GM21825 (cell line): Measurements from ENCODE around the gene RBMS2.
"Not testable (repeated sequence)": the region's sequence is repeated elsewhere in the genome, so short reads cannot be mapped to it uniquely, and the experiment has no call there.

ENCODE experiments used
- ATAC-seq: cut with Tn5 transposase; IDR thresholded peaks from one replicate; pipeline ENCODE4 v1.9.1; 2021; ENCODE audit warnings: mild to moderate bottlenecking, moderate library complexity; ENCODE audit not compliant: unreplicated experiment

The RBMS2 gene, protein sequence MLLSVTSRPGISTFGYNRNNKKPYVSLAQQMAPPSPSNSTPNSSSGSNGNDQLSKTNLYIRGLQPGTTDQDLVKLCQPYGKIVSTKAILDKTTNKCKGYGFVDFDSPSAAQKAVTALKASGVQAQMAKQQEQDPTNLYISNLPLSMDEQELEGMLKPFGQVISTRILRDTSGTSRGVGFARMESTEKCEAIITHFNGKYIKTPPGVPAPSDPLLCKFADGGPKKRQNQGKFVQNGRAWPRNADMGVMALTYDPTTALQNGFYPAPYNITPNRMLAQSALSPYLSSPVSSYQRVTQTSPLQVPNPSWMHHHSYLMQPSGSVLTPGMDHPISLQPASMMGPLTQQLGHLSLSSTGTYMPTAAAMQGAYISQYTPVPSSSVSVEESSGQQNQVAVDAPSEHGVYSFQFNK

GRCh38 chr12:56521590-56522371, at the start of gene RBMS2:
RBMS2 (plus strand) TSS chr12:56521820; CDS start chr12:56522024, 204 bp downstream.
- no peak for ATAC-seq

- no peak for ATAC-seq
These were observed 47.2 kb upstream of the RBMS2 start for GRCh38 chr12:56474389-56474788.

DNA sequence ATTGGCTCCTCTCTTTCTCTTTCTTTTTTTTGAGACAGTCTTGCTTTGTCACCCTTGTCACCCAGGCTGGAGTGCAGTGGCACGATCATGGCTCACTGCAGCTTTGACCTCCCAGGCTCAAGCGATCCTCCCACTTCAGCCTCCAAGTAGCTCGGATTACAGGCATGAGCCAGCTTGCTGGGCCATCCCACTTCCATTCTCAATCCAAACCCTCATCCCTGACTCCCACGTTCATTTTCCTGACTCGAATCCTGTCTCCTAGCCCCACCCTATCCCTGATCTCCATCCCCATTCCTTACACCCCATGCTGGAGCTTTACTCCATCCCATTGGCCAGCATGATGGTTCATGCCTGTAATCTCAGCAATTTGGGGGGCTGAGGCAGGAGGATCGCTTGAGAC, 45.5 kb upstream of the RBMS2 start:
- no peak for ATAC-seq

DNA sequence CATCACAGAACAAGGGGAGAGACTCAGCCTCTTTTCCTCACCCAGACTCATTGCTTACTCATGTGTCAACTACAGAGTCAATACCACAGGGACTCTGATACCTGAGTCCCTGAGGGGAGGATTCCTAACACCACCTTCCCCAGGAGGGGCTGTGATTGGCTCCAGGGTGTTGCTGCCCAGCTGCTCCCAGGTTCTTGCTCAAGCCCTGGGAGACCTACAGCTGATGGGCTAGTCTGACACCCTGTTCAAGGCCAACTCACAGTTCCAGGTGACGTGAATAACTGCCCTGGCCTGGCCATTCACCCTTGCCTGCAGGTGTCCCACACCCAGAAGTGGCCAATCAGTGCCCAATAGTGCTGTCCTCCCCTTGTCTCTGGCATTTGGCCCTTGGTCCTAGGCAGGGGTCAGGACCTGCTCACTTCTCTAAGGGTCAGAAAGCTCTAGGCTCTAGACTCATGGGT, 44.6 kb upstream of the RBMS2 start:
- ATAC-seq, result no peak

DNA sequence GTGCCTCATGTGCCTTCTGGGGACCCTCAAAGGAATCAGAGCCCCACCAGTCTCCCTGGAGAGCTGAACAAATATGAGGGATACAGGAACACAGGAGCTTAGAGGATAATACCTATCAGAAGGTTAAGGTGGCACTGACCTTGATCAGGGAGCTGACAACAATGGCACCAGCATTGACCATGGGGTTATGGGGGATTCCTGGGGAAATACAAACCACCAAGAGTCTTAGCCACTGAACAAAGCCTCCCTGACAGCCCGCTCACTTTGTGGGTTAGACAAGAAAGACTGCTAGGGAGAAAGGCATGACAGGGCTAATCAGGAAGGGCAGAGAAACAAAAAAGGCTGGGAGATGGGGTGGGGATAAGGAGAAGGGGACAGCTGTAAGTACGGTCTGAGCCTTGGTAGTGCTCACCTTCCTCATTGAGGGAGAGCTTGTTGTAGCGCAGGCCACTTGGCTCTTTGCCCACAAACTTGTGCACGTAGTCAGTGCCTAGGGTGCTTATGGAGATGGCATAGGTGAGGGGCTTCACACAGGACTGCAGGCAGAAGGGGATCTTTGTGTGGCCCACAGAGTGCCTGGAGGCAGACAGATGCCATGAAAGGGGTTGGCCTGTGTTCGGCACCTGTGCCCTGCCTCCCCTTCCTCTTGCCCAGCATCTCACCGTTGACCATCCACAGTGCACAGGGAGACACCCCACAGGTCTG, 43.9 kb upstream of the RBMS2 start:
- no peak for ATAC-seq

DNA sequence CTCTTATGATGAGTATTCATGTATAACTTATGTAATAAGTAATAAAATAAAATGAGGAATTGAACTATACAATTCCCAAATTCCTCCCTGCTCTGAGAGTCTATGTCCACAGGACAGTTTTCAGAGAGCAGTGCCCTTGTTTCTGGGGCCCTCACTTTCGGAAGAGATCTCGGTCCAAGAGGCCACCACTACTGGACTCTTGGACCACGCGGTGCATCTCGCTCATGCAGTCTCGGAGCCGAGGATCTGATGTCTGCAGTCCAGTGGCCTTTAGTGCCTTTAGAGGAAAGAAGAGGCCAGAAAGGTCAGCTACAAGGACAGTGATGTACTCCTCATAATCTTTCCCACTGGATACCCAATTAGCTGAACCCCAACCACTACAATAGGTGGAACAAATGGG, 42.0 kb upstream of the RBMS2 start:
- ATAC-seq, result no peak

GRCh38 chr12:56484566-56484965, 37.1 kb upstream of the RBMS2 start:
- ATAC-seq, result no peak

DNA sequence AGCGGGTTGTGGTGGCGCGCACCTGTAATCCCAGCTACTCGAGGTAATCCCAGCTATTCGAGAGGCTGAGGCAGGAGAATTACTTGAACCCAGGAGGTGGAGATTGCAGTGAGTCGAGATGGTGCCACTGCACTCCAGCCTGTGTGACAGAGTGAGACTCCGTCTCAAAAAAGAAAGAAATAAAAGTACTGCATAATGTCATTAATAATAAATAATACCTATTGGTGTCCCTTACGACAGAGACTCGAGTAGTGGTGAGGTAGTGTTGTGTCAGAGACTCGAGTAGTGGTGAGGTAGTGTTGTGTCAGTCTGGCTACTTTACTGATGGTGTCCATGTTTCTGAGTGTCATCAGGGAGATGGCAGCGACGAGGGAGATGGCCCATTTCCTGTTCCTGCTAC, 34.9 kb upstream of the RBMS2 start:
- no peak for ATAC-seq

- no peak for ATAC-seq
These were observed 34.1 kb upstream of the RBMS2 start for GRCh38 chr12:56487448-56488040.

GRCh38 chr12:56488041-56488955, 33.3 kb upstream of the RBMS2 start, which contains the start of gene GLS2:
GLS2 (minus strand) TSS chr12:56488161; CDS start chr12:56488118, 43 bp downstream.
- peak; percentile 93 for ATAC-seq

DNA sequence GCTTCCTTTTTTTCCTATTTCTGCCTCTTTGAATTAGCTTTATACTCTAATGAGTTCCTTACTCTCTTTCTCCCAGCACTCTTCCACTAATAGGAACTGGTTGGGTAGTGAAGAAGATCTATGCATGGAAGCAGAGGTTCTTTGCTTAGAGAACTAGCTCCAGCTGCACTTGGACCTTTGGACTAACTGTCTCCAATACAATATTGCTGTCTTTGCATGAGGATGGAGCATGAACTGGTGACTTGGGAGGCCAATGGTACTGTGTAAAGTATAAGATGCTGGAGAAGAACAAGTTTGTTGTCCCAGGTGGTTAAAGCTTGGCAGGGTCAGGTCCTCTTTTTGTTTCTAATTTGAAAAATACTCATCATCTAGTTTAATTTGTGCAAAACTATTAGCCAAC, 31.3 kb upstream of the RBMS2 start:
- ATAC-seq, result no peak

DNA sequence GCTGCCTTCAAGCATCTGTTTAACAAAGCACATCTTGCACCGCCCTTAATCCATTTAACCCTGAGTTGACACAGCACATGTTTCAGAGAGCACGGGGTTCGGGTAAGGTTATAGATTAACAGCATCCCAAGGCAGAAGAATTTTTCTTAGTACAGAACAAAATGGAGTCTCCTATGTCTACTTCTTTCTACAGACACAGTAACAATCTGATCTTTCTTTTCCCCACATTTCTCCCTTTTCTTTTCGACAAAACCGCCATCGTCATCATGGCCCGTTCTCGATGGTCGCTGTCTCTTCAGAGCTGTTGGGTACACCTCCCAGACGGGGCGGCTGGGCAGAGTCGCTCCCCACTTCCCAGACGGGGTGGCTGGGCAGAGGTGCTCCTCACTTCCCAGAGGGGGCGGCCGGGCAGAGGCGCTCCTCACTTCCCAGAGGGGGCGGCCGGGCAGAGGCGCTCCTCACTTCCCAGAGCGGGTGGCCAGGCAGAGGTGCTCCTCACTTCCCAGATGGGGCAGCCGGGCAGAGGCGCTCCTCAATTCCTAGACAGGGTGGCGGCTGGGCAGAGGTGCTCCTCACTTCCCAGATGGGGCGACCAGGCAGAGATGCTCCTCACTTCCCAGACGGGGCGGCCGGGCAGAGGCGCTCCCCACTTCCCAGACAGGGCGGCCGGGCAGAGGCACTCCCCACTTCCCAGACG, 28.1 kb upstream of the RBMS2 start:
- not testable (repeated sequence) for ATAC-seq

DNA sequence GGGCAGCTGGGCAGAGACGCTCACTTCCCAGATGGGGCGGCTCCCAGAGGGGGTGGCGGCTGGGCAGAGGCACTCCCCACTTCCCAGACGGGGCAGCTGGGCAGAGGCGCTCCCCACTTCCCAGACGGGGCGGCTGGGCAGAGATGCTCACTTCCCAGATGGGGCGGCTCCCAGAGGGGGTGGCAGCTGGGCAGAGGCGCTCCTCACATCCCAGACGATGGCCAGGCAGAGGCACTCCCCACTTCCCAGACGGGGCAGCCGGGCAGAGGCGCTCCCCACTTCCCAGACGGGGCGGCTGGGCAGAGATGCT, 27.6 kb upstream of the RBMS2 start:
- ATAC-seq, result not testable (repeated sequence)

GRCh38 chr12:56494481-56494880, 27.1 kb upstream of the RBMS2 start:
- ATAC-seq, result not testable (repeated sequence)

DNA sequence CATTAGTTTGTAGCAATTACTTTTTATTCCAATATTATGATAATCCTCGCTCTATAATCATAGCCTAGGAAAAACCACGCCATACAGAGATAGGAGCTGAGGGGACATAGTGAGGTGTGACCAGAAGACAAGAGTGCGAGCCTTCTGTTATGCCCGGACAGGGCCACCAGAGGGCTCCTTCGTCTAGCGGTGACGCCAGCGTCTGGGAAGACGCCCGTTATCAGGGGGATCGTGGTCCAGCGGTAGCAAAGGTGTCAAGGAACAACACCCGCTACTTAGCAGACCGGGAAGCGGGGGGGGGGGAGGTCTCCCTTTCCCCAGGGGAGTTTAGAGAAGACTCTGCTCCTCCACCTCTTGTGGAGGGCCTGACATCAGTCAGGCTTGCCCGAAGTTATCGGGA, 24.9 kb upstream of the RBMS2 start:
- not testable (repeated sequence) for ATAC-seq

DNA sequence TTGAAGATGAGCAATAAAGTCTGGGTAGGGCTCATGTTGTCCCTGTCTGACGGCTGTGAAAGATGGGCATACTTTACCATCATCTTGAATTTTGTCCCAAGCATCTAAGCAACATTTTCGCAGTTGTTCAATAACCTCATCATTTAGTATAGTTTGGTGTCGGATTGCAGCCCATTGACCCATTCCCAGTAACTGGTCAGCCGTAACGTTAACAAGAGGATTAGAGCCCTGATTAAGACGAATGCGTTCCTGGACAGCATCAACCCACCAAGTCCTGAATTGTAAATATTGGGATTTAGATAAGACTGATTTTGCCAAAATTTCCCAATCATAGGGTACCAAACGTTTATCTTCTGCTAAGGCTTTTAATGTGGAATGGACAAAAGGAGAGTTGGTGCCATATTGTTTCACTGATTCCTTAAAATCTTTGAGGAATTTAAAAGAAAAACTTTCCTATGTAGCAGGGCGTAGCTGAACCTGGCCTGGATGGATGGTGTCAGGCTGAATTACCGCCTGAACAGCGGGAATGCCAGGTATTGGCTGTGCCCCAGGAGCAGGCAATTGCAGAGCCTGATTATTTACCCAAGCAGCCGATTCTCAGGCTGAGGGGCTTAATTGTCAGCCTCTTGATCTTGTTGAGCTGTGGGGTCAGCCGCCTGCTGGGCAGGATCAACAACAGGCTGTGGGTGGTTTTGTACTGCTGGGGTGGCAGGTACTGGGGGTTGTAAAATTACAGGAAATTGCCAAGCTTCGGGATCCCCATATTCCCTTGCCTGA, 23.3 kb upstream of the RBMS2 start:
- ATAC-seq, result not testable (repeated sequence)

DNA sequence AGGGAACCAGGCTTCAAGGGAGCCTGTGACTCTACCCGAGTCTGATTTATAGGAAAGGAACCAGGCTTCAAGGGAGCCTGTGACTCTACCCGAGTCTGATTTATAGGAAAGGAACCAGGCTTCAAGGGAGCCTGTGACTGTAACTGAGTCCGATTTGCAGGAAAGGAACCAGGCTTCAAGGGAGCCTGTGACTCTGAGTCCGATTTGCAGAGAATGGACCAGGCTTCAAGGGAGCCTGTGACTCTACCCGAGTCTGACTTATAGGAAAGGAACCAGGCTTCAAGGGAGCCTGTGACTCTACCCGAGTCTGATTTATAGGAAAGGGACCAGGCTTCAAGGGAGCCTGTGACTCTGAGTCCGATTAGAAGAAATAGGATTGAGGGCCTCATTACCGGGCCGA, 22.2 kb upstream of the RBMS2 start:
- ATAC-seq, result not testable (repeated sequence)

- not testable (repeated sequence) for ATAC-seq
These were observed 21.7 kb upstream of the RBMS2 start for GRCh38 chr12:56499879-56500278.

- ATAC-seq, result no peak
These were observed 10.8 kb upstream of the RBMS2 start for GRCh38 chr12:56510786-56511185.
